Measurements from ENCODE around the gene UBQLN3. TPM values are rescaled to one million over a fixed set of nuclear protein-coding genes. Genes with fewer than 3 reads are reported as not detected.
A peak's percentile ranks its signal among the peaks of the same experiment; 100 is the strongest.

Gene UBQLN3
- total RNA-seq, 2 experiments from 2014 or later = not detected

GRCh38 chr11:5489576-5490357, 20.0 kb downstream of the UBQLN3 start:
- no peaks in the 10 kb centered on the region for H3K4me1 Mint-ChIP-seq
- no peak for DNase-seq
- H3K27me3 Mint-ChIP-seq = peaks cover 7% of the 10 kb centered on the region
- H3K9me3 Mint-ChIP-seq = no peaks in the 10 kb centered on the region
- POLR2A ChIA-PET = no interaction called here
- no peaks in the 10 kb centered on the region for H3K36me3 Mint-ChIP-seq (ENCODE audit: low read depth)
- H3K27ac Mint-ChIP-seq = no peak overlapping the region
- no peak overlapping the region for H3K4me3 Mint-ChIP-seq
- CTCF ChIA-PET = no interaction called here

GRCh38 chr11:5488798-5489399, 20.9 kb downstream of the UBQLN3 start:
- no peak for DNase-seq
- Mint-ChIP-seq H3K27me3 (peaks cover 7% of the 10 kb centered on the region), H3K4me1 (no peaks in the 10 kb centered on the region), H3K9me3 (no peaks in the 10 kb centered on the region), H3K27ac (no peak overlapping the region), H3K4me3 (no peak overlapping the region), H3K36me3 (ENCODE audit: low read depth) (no peaks in the 10 kb centered on the region)
- ChIA-PET POLR2A (no interaction called here), CTCF (no interaction called here)

GRCh38 chr11:5488385-5488784, 21.4 kb downstream of the UBQLN3 start, which contains the start of gene OR52D1:
TSS of gene OR52D1 (plus strand) at chr11:5488685. CDS start at chr11:5488707, 22 bp downstream.
- CTCF ChIA-PET = no interaction called here
- POLR2A ChIA-PET = no interaction called here
- Mint-ChIP-seq H3K9me3 (no peaks in the 10 kb centered on the region), H3K4me3 (no peak within 1 kb of the TSS), H3K4me1 (no peaks in the 10 kb centered on the region), H3K27me3 (peaks cover 7% of the 10 kb centered on the region), H3K36me3 (ENCODE audit: low read depth) (no peaks in the 10 kb centered on the region), H3K27ac (no peak within 1 kb of the TSS)
- no peak for DNase-seq

GRCh38 chr11:5486421-5486820, 23.3 kb downstream of the UBQLN3 start:
- no peak overlapping the region for H3K4me3 Mint-ChIP-seq
- H3K9me3 Mint-ChIP-seq = no peaks in the 10 kb centered on the region
- peaks cover 7% of the 10 kb centered on the region for H3K27me3 Mint-ChIP-seq
- H3K4me1 Mint-ChIP-seq = no peaks in the 10 kb centered on the region
- ChIA-PET CTCF (no interaction called here), POLR2A (no interaction called here)
- H3K27ac Mint-ChIP-seq = no peak overlapping the region
- DNase-seq = no peak
- no peaks in the 10 kb centered on the region for H3K36me3 Mint-ChIP-seq (ENCODE audit: low read depth)

- no peaks in the 10 kb centered on the region for H3K4me1 Mint-ChIP-seq
- no peaks in the 10 kb centered on the region for H3K9me3 Mint-ChIP-seq
- peaks cover 7% of the 10 kb centered on the region for H3K27me3 Mint-ChIP-seq
- H3K36me3 Mint-ChIP-seq (ENCODE audit: low read depth) = no peaks in the 10 kb centered on the region
- no peak overlapping the region for H3K27ac Mint-ChIP-seq
- POLR2A ChIA-PET = no interaction called here
- DNase-seq = no peak
- H3K4me3 Mint-ChIP-seq = no peak overlapping the region
- CTCF ChIA-PET = no interaction called here
Observed at GRCh38 chr11:5486003-5486402, 23.8 kb downstream of the UBQLN3 start.

DNA sequence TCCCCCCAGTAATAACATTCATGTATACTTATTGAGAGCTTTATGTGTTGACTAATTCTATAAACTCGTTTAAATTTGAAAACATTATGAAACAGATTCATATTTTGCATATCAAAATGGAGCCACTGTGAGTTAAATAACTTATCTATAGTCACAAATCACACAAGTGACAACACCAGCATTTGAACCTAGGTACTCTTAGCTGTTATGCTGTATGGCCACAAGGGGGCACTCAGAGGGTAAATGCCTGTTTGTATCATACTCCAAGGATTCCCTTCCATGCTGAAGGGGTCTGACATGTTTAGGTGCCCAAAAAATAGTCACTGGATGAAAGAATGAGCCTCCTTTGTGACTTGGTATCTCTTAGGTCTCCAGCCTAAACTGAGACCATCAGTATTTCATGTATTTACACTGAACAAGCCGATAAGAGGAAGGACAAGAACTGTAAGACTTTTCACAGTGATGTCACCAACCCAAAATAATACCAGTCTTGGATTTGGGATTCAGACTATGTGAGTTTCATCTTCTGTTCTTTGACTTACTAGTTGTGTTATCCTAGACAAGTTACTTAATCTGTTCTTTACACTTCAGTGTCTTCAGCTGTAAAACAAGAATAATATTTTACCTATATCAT, 33.5 kb downstream of the UBQLN3 start:
- H3K4me1 Mint-ChIP-seq = no peaks in the 10 kb centered on the region

DNA sequence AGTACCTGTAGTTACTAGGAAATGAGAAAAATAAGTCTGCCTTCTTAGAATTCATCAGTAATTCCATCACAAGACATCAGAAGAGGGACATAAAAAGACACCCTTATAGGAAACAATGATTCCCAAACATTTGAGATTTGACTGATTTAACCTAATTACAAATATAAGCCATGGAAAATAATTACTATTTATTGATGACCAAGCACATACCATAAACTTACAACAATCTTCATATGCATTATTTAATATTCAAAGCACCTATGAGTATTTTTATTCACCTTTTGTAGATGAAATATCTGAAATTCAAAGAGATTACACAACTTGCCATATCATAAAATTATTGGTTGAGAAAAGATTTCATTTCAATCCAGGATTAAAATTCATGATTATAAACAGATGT, 35.8 kb downstream of the UBQLN3 start:
- no peak overlapping the region for H3K4me3 Mint-ChIP-seq
- no peaks in the 10 kb centered on the region for H3K9me3 Mint-ChIP-seq
- H3K27me3 Mint-ChIP-seq = peaks cover 9% of the 10 kb centered on the region
- DNase-seq = no peak
- CTCF ChIA-PET = no interaction called here
- H3K4me1 Mint-ChIP-seq = no peaks in the 10 kb centered on the region
- H3K36me3 Mint-ChIP-seq (ENCODE audit: low read depth) = no peaks in the 10 kb centered on the region
- POLR2A ChIA-PET = no interaction called here
- no peak overlapping the region for H3K27ac Mint-ChIP-seq

More for the DNA sequence above, 33.5 kb downstream of the UBQLN3 start:
- Mint-ChIP-seq H3K36me3 (ENCODE audit: low read depth) (no peaks in the 10 kb centered on the region), H3K4me3 (no peak overlapping the region), H3K27ac (no peak overlapping the region), H3K27me3 (peaks cover 9% of the 10 kb centered on the region), H3K9me3 (no peaks in the 10 kb centered on the region)
- ChIA-PET CTCF (no interaction called here), POLR2A (no interaction called here)
- peak; percentile 60 for DNase-seq

DNA sequence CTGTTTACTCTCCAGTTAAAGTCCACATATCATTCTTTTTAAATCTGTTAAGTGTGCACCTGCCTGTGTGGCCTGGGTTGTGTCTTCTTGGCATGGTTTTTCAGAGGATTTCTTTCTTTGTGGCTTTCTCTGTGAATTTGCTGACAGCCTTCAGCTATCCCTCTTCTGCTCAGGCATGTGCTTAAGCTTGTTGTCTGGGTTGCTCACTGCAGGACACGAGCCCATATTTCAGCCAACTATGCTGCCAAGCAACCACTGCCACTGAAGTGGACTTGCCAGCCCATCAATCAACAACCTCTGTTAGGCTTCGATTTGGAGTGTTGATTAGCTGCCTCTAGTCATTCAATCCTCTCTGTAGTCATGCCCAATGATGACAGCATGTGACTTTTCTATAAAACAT, 42.2 kb downstream of the UBQLN3 start:
- POLR2A ChIA-PET = no interaction called here
- Mint-ChIP-seq H3K4me3 (no peak overlapping the region), H3K27me3 (no peaks in the 10 kb centered on the region), H3K9me3 (no peaks in the 10 kb centered on the region), H3K27ac (no peak overlapping the region), H3K36me3 (ENCODE audit: low read depth) (no peaks in the 10 kb centered on the region), H3K4me1 (no peaks in the 10 kb centered on the region)
- DNase-seq = no peak
- CTCF ChIA-PET = no interaction called here

DNA sequence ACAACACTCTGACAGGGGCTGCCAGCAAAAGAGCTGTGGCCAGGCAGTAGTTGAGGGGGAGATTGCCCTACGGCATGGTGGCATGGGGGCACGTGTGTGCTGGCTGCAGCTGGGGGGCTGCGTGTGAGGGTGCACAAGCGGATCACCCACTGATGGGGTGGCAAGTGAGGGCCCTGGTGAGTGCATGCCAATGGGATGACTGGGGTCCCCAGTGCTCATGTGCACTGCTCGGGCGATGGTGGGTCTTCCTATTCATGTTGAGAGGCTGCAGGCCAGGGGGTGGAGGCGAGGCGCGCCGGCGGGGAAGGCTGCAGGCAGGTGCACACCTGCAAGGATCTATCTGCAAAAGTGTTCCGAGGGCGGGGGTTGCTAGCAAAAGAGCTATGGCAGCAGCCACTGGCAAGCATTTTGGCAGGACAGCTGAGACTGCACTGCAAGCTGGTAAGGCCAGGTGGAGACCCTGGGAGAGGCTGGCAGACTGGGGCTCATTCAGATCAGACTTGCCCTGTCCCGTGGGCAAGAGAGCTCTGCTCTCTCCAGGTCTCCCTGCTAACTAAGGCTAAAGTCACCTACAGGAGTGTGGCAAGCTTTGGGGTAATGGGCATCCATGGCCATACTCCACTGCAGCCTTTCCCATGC, 48.7 kb downstream of the UBQLN3 start:
- CTCF ChIA-PET = no interaction called here

More for the DNA sequence above, 48.7 kb downstream of the UBQLN3 start:
- no peak for DNase-seq
- POLR2A ChIA-PET = no interaction called here
- Mint-ChIP-seq H3K4me1 (no peaks in the 10 kb centered on the region), H3K27ac (no peak overlapping the region), H3K27me3 (no peaks in the 10 kb centered on the region), H3K36me3 (ENCODE audit: low read depth) (no peaks in the 10 kb centered on the region), H3K9me3 (no peaks in the 10 kb centered on the region), H3K4me3 (no peak overlapping the region)

Other genes starting within 250 kb of the UBQLN3 start
- gene HBE1, start 240.0 kb downstream of the UBQLN3 start, total RNA-seq = not detected
- gene OR51B4, start 208.0 kb downstream of the UBQLN3 start, total RNA-seq = not detected
- not detected for gene OR51B2, start 185.7 kb downstream of the UBQLN3 start, total RNA-seq
- gene OR51B5, start 166.4 kb downstream of the UBQLN3 start, total RNA-seq = not detected
- gene OR51B6, start 158.4 kb downstream of the UBQLN3 start, total RNA-seq = not detected
- not detected for gene OR51M1, start 126.1 kb downstream of the UBQLN3 start, total RNA-seq
- gene OR51Q1, start 87.8 kb downstream of the UBQLN3 start, total RNA-seq = not detected
- gene OR51I1, start 68.4 kb downstream of the UBQLN3 start, total RNA-seq = not detected
- gene OR51I2, start 60.6 kb downstream of the UBQLN3 start, total RNA-seq = not detected
- not detected for gene OR52D1, start 21.3 kb downstream of the UBQLN3 start, total RNA-seq
- under 1 TPM; 0.25 to 0.45 TPM for gene UBQLNL, start 6.7 kb upstream of the UBQLN3 start, total RNA-seq
- gene OR52H1, start 38.6 kb upstream of the UBQLN3 start, total RNA-seq = under 1 TPM in 1 of 2 experiments, not detected in 1; 0.37 TPM
- not detected for gene OR52B6, start 70.9 kb upstream of the UBQLN3 start, total RNA-seq
- under 1 TPM; 0.07 to 0.37 TPM for gene TRIM6, start 86.7 kb upstream of the UBQLN3 start, total RNA-seq
- 10 to 100 TPM; 12.7 to 13.9 TPM for gene TRIM34, start 115.0 kb upstream of the UBQLN3 start, total RNA-seq
- 10 to 100 TPM; 26.2 to 31.1 TPM for gene TRIM5, start 175.1 kb upstream of the UBQLN3 start, total RNA-seq
- 100 to 1,000 TPM; 317 to 367 TPM for gene TRIM22, start 179.8 kb upstream of the UBQLN3 start, total RNA-seq
- gene OR56B1, start 226.5 kb upstream of the UBQLN3 start, total RNA-seq = under 1 TPM; 0.31 to 0.40 TPM
- 1 to 10 TPM in 1 of 2 experiments, under 1 TPM in 1; 0.89 to 1.1 TPM for gene OR52N4, start 244.3 kb upstream of the UBQLN3 start, total RNA-seq